Stimulated activated CD4-positive, alpha-beta T cell treated with anti-CD3 and anti-CD28 coated beads, Interleukin-12 subunit alpha, Interleukin-12 subunit beta, amount 100 ng/mL, for 48 hours (primary cell): Measurements from ENCODE around the gene MEGF8.

Experiments
- DNase-seq, 3 donors: peaks; one replicate each; pipeline ENCODE4 v3.0.0-alpha.2; 2020; ENCODE audit warnings: low read depth in 2 of 3, low spot score in 1 of 3

Gene MEGF8

GRCh38 chr19:42306646-42307045, 18.8 kb upstream of the MEGF8 start:
- no peak for DNase-seq

GRCh38 chr19:42309686-42310085, 15.7 kb upstream of the MEGF8 start:
- DNase-seq: no peak

- no peak for DNase-seq
Measured at GRCh38 chr19:42311657-42312056, 13.8 kb upstream of the MEGF8 start.

DNA sequence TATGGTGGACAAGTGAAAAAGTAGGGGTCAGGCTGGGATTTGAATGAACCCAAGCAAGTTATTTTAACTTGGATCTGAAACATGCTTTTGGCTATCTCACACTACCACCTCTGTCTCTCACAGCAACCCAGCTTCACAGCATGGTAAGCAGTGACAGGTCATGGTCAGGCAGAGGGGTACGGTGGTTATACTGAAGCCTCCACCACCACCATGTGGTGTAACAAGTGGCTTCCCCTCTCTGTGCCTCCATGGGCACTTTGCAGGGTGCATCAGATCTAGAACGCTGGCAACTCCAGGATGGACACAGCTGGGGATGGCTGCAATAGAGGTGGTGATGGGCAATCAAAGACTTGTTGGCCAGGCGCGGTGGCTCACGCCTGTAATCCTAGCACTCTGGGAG, 13.1 kb upstream of the MEGF8 start:
- DNase-seq: no peak

DNA sequence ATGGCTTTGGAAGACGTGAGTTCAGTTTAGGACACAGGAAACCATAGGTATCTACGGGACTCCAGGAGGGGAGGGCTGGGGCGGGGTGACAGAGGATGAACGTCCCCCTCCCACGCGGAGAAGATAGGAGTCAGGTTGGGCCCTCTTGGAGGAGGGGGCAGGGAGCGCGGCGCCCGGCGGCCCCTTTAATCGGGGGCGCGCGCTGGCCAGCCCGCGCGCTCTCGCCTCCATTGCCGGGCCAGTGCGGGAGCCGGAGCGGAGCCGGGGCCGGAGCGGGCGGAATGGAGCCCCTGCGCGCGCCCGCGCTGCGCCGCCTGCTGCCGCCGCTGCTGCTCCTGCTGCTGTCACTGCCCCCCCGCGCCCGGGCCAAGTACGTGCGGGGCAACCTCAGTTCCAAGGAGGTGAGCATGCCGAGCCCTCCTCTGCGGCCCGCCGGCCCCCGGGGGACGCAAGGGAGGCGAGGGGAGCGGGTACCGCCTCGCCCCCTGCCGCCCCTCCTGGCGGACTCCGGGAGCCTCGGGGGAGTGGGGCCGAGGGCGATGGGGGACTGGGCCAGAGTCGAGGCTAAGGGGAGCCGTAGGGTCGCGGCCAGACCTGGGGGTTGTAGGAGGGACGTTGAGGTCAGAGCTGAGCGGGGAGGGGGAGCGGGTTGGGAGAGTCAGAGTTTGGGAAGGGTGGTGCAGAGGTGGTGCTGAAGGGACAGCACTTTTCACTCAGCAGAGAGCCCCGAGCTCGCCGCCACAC, 12.2 kb upstream of the MEGF8 start, which contains the start of gene TMEM145:
TSS of gene TMEM145 (plus strand) at position 214 of the 744 bp plus-strand sequence. CDS start at position 282, 68 bp downstream.
- no peak for DNase-seq

DNA sequence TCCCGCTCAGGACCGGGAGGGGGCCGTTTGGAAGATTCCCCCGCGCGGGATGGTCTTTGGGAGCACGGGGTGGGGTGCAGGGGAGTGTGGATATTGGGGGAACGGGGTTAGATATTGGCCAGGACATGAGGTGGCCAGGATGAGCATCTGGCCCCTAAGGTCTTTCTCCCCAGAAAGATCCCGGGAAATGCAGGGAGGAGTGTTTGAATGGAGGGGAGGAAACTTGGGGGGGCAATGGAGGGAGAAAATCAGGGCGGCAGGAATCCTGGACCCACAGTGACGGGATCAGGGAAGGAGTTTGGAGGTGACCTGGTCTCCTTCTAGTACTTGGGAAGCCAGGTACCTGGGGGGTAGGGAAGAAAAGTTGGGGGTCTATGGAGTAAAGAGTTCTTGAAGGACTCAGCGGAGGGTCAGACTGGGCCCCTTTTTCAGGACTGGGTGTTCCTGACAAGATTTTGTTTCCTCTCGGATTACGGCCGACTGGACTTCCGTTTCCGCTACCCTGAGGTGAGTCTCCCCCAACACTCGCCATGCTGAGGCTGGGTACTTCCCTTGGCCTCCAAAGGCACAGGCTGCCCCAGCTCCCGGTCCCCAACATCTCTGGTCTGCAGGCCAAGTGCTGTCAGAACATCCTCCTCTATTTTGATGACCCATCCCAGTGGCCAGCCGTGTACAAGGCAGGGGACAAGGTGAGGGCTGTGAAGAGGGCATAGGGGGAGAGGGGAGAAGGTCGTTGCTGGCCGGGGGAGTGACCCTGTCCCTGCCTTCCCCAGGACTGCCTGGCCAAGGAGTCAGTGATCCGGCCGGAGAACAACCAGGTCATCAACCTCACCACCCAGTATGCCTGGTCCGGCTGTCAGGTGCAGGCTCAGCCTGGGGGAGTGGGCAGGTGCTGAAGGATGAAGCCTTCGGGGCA, 11.3 kb upstream of the MEGF8 start:
- no peak for DNase-seq

DNA sequence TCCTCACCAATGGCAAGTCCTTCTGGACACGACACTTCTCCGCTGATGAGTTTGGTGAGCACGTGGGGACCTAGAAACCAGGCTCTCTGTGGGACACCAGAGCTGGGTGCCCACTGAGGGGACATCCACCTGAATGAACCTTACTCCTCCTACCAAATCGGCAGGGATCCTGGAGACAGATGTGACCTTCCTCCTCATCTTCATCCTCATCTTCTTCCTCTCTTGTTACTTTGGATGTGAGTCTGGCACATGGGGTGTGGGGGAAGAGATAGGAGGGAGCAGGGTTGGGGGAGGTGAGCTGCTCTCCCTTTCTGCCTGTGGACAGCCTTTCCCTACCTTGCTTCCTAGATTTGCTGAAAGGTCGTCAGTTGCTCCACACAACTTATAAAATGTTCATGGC, 10.4 kb upstream of the MEGF8 start:
- no peak for DNase-seq

GRCh38 chr19:42316223-42317211, 8.9 kb upstream of the MEGF8 start:
- DNase-seq: no peak

DNA sequence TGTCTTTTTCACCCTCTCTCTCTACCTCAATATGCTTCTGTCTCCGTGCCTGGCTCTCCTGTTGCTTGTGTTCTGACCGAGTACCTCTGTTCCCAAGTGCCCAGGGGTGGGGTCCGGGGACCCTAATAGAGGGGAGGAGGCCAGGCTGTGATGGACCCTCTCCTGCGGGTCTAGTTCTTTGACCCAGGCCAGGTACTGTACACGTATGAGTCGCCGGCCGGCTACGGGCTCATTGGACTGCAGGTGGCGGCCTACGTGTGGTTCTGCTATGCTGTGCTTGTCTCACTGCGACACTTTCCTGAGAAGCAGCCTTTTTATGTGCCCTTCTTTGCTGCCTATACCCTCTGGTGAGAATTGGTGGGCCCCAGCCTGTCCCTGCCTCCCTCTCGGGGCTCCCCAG, 7.9 kb upstream of the MEGF8 start:
- DNase-seq: no peak

DNA sequence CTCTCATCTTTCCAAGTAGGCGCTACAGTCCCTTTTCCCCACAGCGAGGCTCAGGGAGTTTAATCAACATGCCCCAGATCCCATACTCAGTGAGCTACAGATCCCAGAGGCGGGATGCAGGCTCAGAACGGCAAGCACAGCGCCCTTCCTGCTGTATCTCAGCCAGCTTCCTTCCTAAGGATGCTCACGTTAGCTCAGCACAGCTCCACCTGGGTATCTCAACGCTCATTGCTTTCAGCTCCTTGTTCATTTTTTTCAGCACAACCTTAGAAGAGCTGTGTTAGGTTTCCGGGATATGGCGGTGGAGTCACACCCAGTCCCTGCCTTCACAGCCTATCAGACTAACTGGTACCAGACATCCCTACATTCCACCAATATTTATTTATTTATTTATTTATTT, 3.1 kb upstream of the MEGF8 start:
- DNase-seq: no peak

DNA sequence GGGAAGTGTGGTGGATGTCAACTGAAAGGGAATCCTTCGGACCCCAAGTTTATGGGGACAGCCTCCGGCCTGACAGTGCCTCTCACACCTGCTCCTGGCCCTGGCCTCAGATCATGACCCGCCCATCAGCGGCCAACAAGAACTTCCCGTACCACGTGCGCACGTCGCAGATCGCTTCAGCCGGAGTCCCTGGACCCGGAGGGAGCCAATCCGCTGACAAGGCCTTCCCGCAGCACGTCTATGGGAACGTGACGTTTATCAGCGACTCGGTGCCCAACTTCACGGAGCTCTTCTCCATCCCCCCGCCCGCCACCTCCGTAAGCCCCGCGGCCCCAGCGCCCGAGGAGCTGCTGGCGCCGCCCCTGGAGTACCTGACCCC, 2.0 kb upstream of the MEGF8 start:
- no peak for DNase-seq

DNA sequence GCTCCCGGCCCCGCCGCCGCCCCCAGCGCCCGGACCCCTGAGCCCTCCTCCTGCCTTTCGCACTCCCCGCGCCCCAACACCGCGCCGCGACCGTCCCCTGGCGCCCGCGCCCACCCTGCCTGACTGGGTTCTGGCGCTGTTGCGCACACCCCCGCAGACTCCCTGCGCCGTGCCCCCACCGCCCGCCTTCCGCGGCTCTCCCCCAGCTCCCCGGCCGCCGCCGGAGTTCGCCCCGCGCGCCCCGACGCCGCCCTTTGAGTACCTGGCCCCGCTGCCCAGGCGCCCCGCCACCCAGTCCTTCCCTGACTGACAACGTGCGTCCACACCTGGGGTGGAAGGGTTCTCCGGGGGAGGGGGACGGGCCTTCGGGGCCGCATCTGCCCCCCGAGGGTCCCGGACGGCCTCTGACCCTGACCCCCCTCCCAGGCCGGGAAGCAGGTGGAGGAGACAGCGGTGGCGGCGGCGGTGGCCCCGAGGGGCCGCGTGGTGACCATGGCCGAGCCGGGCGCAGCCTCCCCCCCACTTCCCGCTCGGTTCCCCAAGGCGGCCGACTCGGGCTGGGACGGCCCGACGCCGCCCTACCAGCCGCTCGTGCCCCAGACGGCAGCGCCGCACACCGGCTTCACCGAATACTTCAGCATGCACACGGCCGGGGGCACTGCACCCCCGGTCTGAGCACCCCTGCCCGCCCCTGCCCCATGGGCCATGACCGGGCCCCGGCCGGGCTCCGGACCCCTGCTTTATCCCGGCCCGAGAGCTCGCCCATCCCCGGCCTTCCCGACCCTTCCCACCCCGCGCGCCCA, 1.4 kb upstream of the MEGF8 start:
- DNase-seq: no peak

DNA sequence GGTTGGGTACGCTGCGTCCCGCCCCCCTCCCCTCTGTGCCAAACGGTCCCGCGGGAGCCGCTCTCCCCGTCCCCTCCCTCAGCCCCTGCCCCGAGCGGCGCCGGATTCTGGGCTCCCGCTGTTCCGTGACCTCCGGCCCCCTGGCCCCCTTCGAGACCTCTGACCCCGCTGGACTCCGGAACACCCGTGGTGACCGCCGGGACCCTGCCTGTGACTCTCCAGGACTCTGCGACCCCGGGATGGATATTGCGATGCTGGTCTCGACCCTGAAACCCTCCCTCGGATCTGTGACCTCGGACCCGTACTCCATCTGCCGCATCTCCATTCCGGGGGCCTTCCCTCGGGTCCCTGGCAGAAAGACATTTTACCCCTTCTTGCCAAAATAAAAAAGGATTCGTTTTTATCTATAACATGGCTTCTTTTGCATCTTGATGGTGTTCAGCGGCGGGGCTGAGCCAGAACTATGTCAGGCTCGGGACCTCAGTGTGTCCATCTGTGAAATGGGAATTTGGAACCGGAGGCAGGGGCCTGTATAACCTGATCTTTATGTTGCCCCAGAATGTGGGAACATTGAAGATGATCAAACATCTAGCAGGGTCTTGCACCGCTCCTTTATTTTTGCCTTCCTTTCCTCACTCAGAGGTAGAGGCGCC, 654 bp upstream of the MEGF8 start:
- DNase-seq: no peak

- DNase-seq: no peak
Measured at GRCh38 chr19:42325896-42326771, 699 bp downstream of the MEGF8 start.

GRCh38 chr19:42326969-42327368, 1.5 kb downstream of the MEGF8 start:
- DNase-seq: no peak

- no peak for DNase-seq
Measured at GRCh38 chr19:42327381-42327780, 1.9 kb downstream of the MEGF8 start.

DNA sequence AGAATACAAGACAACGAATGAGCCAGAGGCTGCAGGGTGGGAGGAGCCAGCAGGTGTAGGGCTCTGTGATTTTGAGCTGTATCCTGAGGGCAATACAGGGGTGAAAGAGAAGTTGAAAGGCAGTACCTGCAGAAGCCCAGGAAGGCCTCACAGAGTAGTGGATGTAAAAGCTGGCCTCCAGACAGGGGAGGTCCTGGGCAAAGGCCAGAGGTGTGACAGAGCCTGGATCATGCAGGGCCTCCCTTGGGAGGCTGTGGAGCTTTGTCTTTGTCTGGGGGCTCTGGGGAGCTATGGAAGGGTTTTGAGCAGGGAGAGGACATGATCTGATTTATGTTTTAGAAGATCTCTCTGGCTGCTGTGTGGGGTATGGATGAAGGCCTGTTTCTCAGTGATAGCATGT, 2.7 kb downstream of the MEGF8 start:
- no peak for DNase-seq

GRCh38 chr19:42328854-42329253, 3.4 kb downstream of the MEGF8 start:
- no peak for DNase-seq

DNA sequence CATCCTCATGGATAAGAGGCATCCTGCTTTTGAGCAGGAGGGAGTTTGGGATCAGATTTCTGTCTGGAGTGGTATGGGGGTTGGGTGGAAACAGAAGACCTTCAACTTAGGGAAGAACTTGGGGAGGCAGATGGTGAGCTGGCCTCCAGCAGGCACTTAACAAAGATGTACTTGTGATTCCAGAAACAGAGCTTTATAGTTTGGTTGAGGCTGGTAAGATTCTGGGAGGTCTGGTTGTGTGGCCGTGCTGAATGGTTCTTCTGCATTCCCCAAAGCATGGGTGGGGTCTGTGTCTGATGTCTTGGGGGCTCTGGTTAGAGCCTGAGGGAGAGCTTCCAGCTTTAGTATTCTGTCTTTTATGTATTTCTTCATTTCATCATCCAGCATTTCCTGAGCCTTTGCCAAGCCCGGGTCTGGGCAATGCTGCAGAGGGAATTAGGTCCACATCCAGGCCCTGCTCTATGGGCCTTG, 4.8 kb downstream of the MEGF8 start:
- no peak for DNase-seq
